OCI-LY7 (cell line): ENCODE data around the gene CALN1. TPM values are rescaled to one million over a fixed set of nuclear protein-coding genes. Genes with fewer than 3 reads are reported as not detected.

Experiments
- BruUV-seq: library from RNA; stranded (reverse); fragments of 400-500 nt; replicated peaks from 2 replicates; lab custom pipeline; 2021; lab: Mats Ljungman, UMichigan
- CTCF ChIA-PET: fragments of 300-600 bp; sonication (Branson Sonifier 250); formaldehyde crosslinking; loops from one replicate; lab custom pipeline; 2022; ENCODE audit warnings: antibody characterized with exemption; ENCODE audit not compliant: unreplicated experiment; lab: Charles Lee
- POLR2A ChIA-PET: fragments of 300-600 bp; sonication (Branson Sonifier 250); formaldehyde crosslinking; loops from one replicate; lab custom pipeline; 2022; ENCODE audit warnings: antibody characterized with exemption; lab: Charles Lee
- DNase-seq: peaks from one replicate; pipeline ENCODE4 v3.0.0-alpha.2; 2015; ENCODE audit warnings: low spot score
- H2AFZ ChIP-seq: fragments of 200-600 bp; sonication (generic), shearing (Covaris generic); 2 replicates; pipeline ENCODE4 v1.6.1; 2014; ENCODE audit warnings: mild to moderate bottlenecking, antibody characterized with exemption, low read length, moderate library complexity
- H3K27ac ChIP-seq: fragments of 200-600 bp; sonication (generic); 2 replicates; pipeline ENCODE4 v1.5.1; 2014; ENCODE audit warnings: mixed run types, low read depth, mild to moderate bottlenecking, moderate library complexity, low read length, inconsistent platforms; ENCODE audit not compliant: poor library complexity, severe bottlenecking
- H3K36me3 ChIP-seq: fragments of 200-600 bp; sonication (generic); 2 replicates; pipeline ENCODE4 v1.6.1; 2014; ENCODE audit warnings: mild to moderate bottlenecking, antibody characterized with exemption, low read length, moderate library complexity, mixed read lengths; ENCODE audit not compliant: insufficient read depth
- H3K4me1 ChIP-seq: fragments of 200-600 bp; sonication (generic); 2 replicates; pipeline ENCODE4 v1.5.1; 2014; ENCODE audit warnings: mild to moderate bottlenecking, low read length; ENCODE audit not compliant: insufficient read depth, poor library complexity, severe bottlenecking
- H3K4me2 ChIP-seq: fragments of 200-600 bp; sonication (generic); 2 replicates; pipeline ENCODE4 v1.6.1; 2014; ENCODE audit warnings: mild to moderate bottlenecking, low read length
- H3K4me3 ChIP-seq: fragments of 200-600 bp; sonication (generic); 2 replicates; pipeline ENCODE4 v1.5.1; 2014; ENCODE audit warnings: mild to moderate bottlenecking, low read depth, low read length; ENCODE audit not compliant: poor library complexity, severe bottlenecking
- H3K79me2 ChIP-seq: fragments of 200-600 bp; sonication (generic); 2 replicates; pipeline ENCODE4 v1.6.1; 2016; ENCODE audit warnings: low read depth, mild to moderate bottlenecking, low read length, moderate library complexity, mixed read lengths; ENCODE audit not compliant: insufficient read depth
- H3K9me2 ChIP-seq: fragments of 200-600 bp; sonication (generic); 2 replicates; pipeline ENCODE4 v1.6.1; 2016; ENCODE audit warnings: mild to moderate bottlenecking, low read length, mixed read lengths; ENCODE audit not compliant: insufficient read depth
- H3K9me3 ChIP-seq: fragments of 200-600 bp; sonication (generic); 2 replicates; pipeline ENCODE4 v1.6.1; 2014; ENCODE audit warnings: mild to moderate bottlenecking, mixed run types, low read length, mixed read lengths
- H4K20me1 ChIP-seq: fragments of 200-600 bp; sonication (generic); 2 replicates; pipeline ENCODE4 v1.6.1; 2014; ENCODE audit warnings: mild to moderate bottlenecking, antibody characterized with exemption, low read length, moderate library complexity, mixed read lengths; ENCODE audit not compliant: insufficient read depth
- EZH2phosphoT487 ChIP-seq: fragments of 200-600 bp; sonication (generic); IDR thresholded peaks from 2 replicates; pipeline ENCODE4 v1.6.1; 2018; ENCODE audit warnings: low read depth, borderline replicate concordance, mild to moderate bottlenecking, mixed run types, antibody characterized with exemption, low read length, moderate library complexity, mixed read lengths
- intact Hi-C: fragments of 100-400 bp; cut with micrococcal nuclease; formaldehyde crosslinking; loops from one replicate; pipeline ENCODE4 v1.10.0; 2022; ENCODE audit not compliant: unreplicated experiment
- total RNA-seq, 2 experiments: library from RNA; depleted of rRNA in 1 of 2; stranded (reverse); fragments of >200 nt in 1 of 2; shearing (Covaris generic) in 1 of 2; gene quantifications; 2 replicates each; pipeline ENCODE4 v1.2.3, GENCODE V29; 2014 to 2022
- TF ChIP-seq, protein P1 (sequence below): fragments of 200-600 bp; sonication (generic); conservative IDR thresholded peaks from 2 replicates; pipeline ENCODE4 v1.5.1; 2014; ENCODE audit warnings: mild to moderate bottlenecking, antibody characterized with exemption, low read length, moderate library complexity, mixed read lengths

The CALN1 gene
- total RNA-seq, 2 experiments from 2014 or later = not detected

DNA sequence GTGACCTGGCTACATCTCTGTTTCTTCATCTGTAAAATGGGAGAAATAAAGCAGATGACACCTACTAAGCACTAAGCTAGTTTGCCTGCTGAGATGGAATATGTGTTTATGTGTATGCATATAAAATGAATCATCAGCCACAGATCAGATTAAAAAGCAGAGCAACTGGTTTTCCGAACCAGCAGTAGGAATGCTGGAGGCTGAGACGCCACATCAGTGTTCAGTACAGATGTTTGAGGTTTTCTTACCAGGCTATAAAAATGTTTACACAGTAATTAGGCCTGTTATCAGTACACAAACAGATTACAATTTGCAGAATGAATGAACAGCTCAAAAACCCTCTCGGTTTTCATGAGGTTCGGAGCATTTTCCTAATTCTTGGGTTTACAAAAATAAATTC lies 85.8 kb downstream of the CALN1 start:
- no TSS peak for BruUV-seq
- intact Hi-C loops = no loop called here
- no peaks in the 10 kb centered on the region for H4K20me1 ChIP-seq
- H3K36me3 ChIP-seq = no peaks in the 10 kb centered on the region
- TF ChIP-seq, protein P1, sequence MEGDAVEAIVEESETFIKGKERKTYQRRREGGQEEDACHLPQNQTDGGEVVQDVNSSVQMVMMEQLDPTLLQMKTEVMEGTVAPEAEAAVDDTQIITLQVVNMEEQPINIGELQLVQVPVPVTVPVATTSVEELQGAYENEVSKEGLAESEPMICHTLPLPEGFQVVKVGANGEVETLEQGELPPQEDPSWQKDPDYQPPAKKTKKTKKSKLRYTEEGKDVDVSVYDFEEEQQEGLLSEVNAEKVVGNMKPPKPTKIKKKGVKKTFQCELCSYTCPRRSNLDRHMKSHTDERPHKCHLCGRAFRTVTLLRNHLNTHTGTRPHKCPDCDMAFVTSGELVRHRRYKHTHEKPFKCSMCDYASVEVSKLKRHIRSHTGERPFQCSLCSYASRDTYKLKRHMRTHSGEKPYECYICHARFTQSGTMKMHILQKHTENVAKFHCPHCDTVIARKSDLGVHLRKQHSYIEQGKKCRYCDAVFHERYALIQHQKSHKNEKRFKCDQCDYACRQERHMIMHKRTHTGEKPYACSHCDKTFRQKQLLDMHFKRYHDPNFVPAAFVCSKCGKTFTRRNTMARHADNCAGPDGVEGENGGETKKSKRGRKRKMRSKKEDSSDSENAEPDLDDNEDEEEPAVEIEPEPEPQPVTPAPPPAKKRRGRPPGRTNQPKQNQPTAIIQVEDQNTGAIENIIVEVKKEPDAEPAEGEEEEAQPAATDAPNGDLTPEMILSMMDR = no peak
- TF ChIP-seq EZH2phosphoT487 = no peak
- H3K9me2 ChIP-seq = no peaks in the 10 kb centered on the region
- no peaks in the 10 kb centered on the region for H3K4me1 ChIP-seq
- no peak overlapping the region for H2AFZ ChIP-seq
- no peak overlapping the region for H3K4me2 ChIP-seq
- no peak for DNase-seq
- ChIA-PET CTCF (no interaction called here), POLR2A (no interaction called here)
- H3K4me3 ChIP-seq = no peak overlapping the region
- H3K27ac ChIP-seq = no peak overlapping the region
- H3K9me3 ChIP-seq = no peaks in the 10 kb centered on the region
- no peaks in the 10 kb centered on the region for H3K79me2 ChIP-seq

DNA sequence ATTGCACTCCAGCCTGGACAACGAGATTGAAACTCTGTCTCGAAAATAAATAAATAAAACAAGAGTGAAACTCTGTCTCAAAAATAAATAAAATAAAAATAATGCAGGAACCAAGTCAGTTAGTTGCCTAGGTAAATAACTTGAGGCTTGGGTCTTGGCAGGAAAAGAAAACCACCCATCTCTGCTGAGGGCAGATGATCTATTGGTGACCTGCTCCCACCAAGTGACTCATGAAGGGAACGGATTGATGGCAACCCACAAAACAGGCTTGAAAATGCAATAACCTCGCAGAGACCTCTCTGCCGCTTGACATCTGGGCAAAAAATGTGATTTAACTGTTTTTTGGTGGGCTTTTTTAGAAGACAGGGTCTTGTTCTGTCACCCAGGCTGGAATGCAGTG lies 86.6 kb downstream of the CALN1 start:
- TF ChIP-seq, protein P1 = no peak
- no peak for TF ChIP-seq EZH2phosphoT487
- no peaks in the 10 kb centered on the region for H4K20me1 ChIP-seq
- no TSS peak for BruUV-seq
- DNase-seq = no peak
- no peaks in the 10 kb centered on the region for H3K9me2 ChIP-seq
- CTCF ChIA-PET = no interaction called here
- intact Hi-C loops = no loop called here
- no peaks in the 10 kb centered on the region for H3K36me3 ChIP-seq
- H3K9me3 ChIP-seq = no peaks in the 10 kb centered on the region
- no peak overlapping the region for H3K4me2 ChIP-seq
- no peak overlapping the region for H2AFZ ChIP-seq
- no peak overlapping the region for H3K4me3 ChIP-seq
- H3K79me2 ChIP-seq = no peaks in the 10 kb centered on the region
- H3K4me1 ChIP-seq = no peaks in the 10 kb centered on the region
- POLR2A ChIA-PET = no interaction called here
- no peak overlapping the region for H3K27ac ChIP-seq

DNA sequence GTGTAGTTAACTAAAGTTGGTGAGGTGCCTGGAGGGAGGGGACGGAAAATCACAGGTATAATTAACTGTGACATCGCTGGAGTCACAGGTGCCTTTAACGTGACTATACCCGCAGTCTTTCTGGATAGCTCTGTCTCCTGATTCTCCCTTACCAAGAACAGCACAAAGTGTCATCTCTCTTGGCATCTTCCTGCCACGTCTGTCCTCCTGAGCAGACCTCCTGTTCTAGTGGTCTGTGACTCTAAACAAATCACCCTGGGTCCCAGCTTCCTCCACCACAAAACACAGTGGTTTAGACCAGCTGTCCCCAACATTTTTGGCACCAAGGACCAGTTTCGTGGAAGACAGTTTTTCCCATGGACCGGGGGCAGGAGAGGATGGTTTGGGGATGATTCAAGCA lies 90.5 kb downstream of the CALN1 start:
- Histone ChIP-seq H3K4me1 (no peaks in the 10 kb centered on the region), H3K9me3 (no peaks in the 10 kb centered on the region), H4K20me1 (no peaks in the 10 kb centered on the region), H2AFZ (no peak overlapping the region), H3K36me3 (no peaks in the 10 kb centered on the region), H3K4me2 (no peak overlapping the region), H3K79me2 (no peaks in the 10 kb centered on the region), H3K4me3 (no peak overlapping the region), H3K27ac (no peak overlapping the region), H3K9me2 (no peaks in the 10 kb centered on the region)
- DNase-seq = no peak
- TF ChIP-seq, protein P1 = no peak
- no peak for TF ChIP-seq EZH2phosphoT487
- POLR2A ChIA-PET = interaction anchor here (0.6 kb wide), 1 partner anchor 47 kb away, joined by 4 read pairs; no protein-coding TSS in a partner anchor
- intact Hi-C loops = no loop called here
- BruUV-seq = no TSS peak
- CTCF ChIA-PET = no interaction called here
